A549 (cell line): ENCODE measurements around the gene SH3PXD2A. TPM values are rescaled to one million over a fixed set of nuclear protein-coding genes. Genes with fewer than 3 reads are reported as not detected.
"Not testable (repeated sequence)": the region's sequence is repeated elsewhere in the genome, so short reads cannot be mapped to it uniquely, and the experiment has no call there.

ENCODE experiments used
- ATAC-seq, 2 experiments: fragments of 200-7000 bp in 1 of 2; fragments of >200 bp in 1 of 2; cut with Nextera tagmentation in 1 of 2; cut with Tn5 transposase in 1 of 2; 3 replicates each; pipeline versions ENCODE4 v1.8.0 to v1.9.1; 2018 to 2020; ENCODE audit warnings: mild to moderate bottlenecking in 1 of 2, moderate library complexity in 1 of 2
- CTCF ChIA-PET: fragments of 300-600 bp; sonication (Branson Sonifier 250); formaldehyde crosslinking; extraction: SDS; loops from one replicate; lab custom pipeline; 2021; ENCODE audit warnings: antibody characterized with exemption, inconsistent platforms; lab: Yijun Ruan, JAX
- POLR2A ChIA-PET: fragments of 350-600 bp; formaldehyde crosslinking; extraction: SDS; loops from one replicate; lab custom pipeline; 2021; ENCODE audit warnings: antibody characterized with exemption, inconsistent platforms; lab: Yijun Ruan, JAX
- DNase-seq, 2 experiments: peaks; one replicate each; pipeline versions ENCODE4 v3.0.0 to v3.0.0-alpha.2; 2011 to 2016; ENCODE audit warnings: low read depth in 1 of 2, low spot score in 1 of 2
- FAIRE-seq: peaks from 2 replicates; lab custom pipeline; 2011; peaks lifted over from hg19 to GRCh38; lab: Jason Lieb, UNC
- H3K27ac ChIP-seq, 2 experiments: fragments of >200 bp; sonication (Bioruptor Twin); formaldehyde crosslinking; 3 replicates each; pipeline ENCODE4 v1.5.1; 2016 to 2017
- H3K4me1 ChIP-seq: fragments of >200 bp; sonication (Bioruptor Twin); formaldehyde crosslinking; 3 replicates; pipeline ENCODE4 v1.6.1; 2016
- H3K4me2 ChIP-seq: fragments of >200 bp; sonication (Bioruptor Twin); formaldehyde crosslinking; 3 replicates; pipeline ENCODE4 v1.6.1; 2016
- H3K4me3 ChIP-seq: fragments of >200 bp; sonication (Bioruptor Twin); formaldehyde crosslinking; 3 replicates; pipeline ENCODE4 v1.5.1; 2016
- H3K9me3 ChIP-seq: fragments of >200 bp; sonication (Bioruptor Twin); formaldehyde crosslinking; 3 replicates; pipeline ENCODE4 v1.6.1; 2016
- BHLHE40 ChIP-seq: IDR thresholded peaks from 2 replicates; pipeline ENCODE4 v1.6.1; 2012; ENCODE audit warnings: low read depth, low read length, inconsistent platforms
- FOSB ChIP-seq: fragments of 250-450 bp; sonication (Bioruptor Pico); IDR thresholded peaks from 2 replicates; pipeline ENCODE4 v1.5.0; 2020; ENCODE audit warnings: mild to moderate bottlenecking, moderate library complexity
- GATA3 ChIP-seq: IDR thresholded peaks from 2 replicates; pipeline ENCODE4 v1.6.1; 2012; ENCODE audit warnings: borderline replicate concordance
- HES2 ChIP-seq: fragments of >200 bp; sonication (Bioruptor Twin); formaldehyde crosslinking; IDR thresholded peaks from 2 replicates; pipeline ENCODE4 v1.6.1; 2016
- KDM1A ChIP-seq: fragments of 200-600 bp; sonication (generic); IDR thresholded peaks from 2 replicates; pipeline ENCODE4 v1.6.1; 2016; ENCODE audit warnings: low read depth, mild to moderate bottlenecking
- NPAS2 ChIP-seq: fragments of 250-450 bp; sonication (Bioruptor Pico); IDR thresholded peaks from 2 replicates; pipeline ENCODE4 v1.8.0; 2022; ENCODE audit warnings: mild to moderate bottlenecking, moderate library complexity, borderline replicate concordance
- PBX3 ChIP-seq: IDR thresholded peaks from 2 replicates; pipeline ENCODE4 v1.6.1; 2012
- SMC3 ChIP-seq: fragments of >200 bp; sonication (Bioruptor Twin); formaldehyde crosslinking; IDR thresholded peaks from 3 replicates; pipeline ENCODE4 v1.6.1; 2018; ENCODE audit warnings: inconsistent platforms
- SREBF2 ChIP-seq: fragments of 450-650 bp; IDR thresholded peaks from 2 replicates; pipeline ENCODE4 v1.6.1; 2014; ENCODE audit warnings: mild to moderate bottlenecking, moderate library complexity
- TP53 ChIP-seq: fragments of 250-450 bp; sonication (Bioruptor Pico); IDR thresholded peaks from 2 replicates; pipeline ENCODE4 v1.5.0; 2021; ENCODE audit warnings: mild to moderate bottlenecking, moderate library complexity
- ZFP36 ChIP-seq: fragments of 450-650 bp; IDR thresholded peaks from 2 replicates; pipeline ENCODE4 v1.6.1; 2014; ENCODE audit warnings: borderline replicate concordance; ENCODE audit not compliant: partially characterized antibody
- ZNF302 ChIP-seq: fragments of 250-450 bp; sonication (Bioruptor Pico); IDR thresholded peaks from 2 replicates; pipeline ENCODE4 v1.9.0; 2021; ENCODE audit warnings: inconsistent platforms, mild to moderate bottlenecking, moderate library complexity
- WGBS: methylation state at CpG from one replicate; pipeline ENCODE4 v1.1.6; 2017; ENCODE audit errors: missing lambda C conversion rate; 5-methylcytosine and 5-hydroxymethylcytosine counted together
- polyA plus RNA-seq, 4 experiments: library from polyadenylated mRNA; depleted of rRNA in 3 of 4; stranded (reverse); fragments of >200 nt; fragmentation: RNase III in 1 of 4; extraction: RNeasy Plus Mini Kit Qiagen cat#74134 plus additional on column Dnase treatment in 1 of 4; gene quantifications; 2 replicates in 3 of 4; 3 replicates in 1 of 4; pipeline ENCODE4 v1.2.3, GENCODE V29; 2011 to 2017
- TF ChIP-seq, protein P1 (sequence below): fragments of >200 bp; sonication (Bioruptor Twin); formaldehyde crosslinking; IDR thresholded peaks from 3 replicates; pipeline ENCODE4 v1.5.1; 2016
- TF ChIP-seq, protein P2 (sequence below): IDR thresholded peaks from 2 replicates; pipeline ENCODE4 v1.6.1; 2012; ENCODE audit warnings: low read depth, borderline replicate concordance

The SH3PXD2A gene
- polyA plus RNA-seq, 2 of the 4 experiments (the other 2 are of a cell fraction) = 2.4 to 3.9 TPM

GRCh38 chr10:103762162-103762561 lies 93.2 kb downstream of the SH3PXD2A start:
- H3K4me1 ChIP-seq = peaks cover 87% of the 10 kb centered on the region
- POLR2A ChIA-PET = no interaction called here
- H3K4me3 ChIP-seq = no peak overlapping the region
- H3K27ac ChIP-seq = peak overlapping the region; percentile 83 to 94; a peak in 5 of 6 replicates
- 97% methylated on average over 4 of the region's 4 CpGs for WGBS
- DNase-seq (no peak), ATAC-seq (no peak), FAIRE-seq (no peak)
- TF ChIP-seq ZNF302 (no peak), BHLHE40 (no peak), ZFP36 (no peak), SREBF2 (no peak)
- TF ChIP-seq, protein P1, sequence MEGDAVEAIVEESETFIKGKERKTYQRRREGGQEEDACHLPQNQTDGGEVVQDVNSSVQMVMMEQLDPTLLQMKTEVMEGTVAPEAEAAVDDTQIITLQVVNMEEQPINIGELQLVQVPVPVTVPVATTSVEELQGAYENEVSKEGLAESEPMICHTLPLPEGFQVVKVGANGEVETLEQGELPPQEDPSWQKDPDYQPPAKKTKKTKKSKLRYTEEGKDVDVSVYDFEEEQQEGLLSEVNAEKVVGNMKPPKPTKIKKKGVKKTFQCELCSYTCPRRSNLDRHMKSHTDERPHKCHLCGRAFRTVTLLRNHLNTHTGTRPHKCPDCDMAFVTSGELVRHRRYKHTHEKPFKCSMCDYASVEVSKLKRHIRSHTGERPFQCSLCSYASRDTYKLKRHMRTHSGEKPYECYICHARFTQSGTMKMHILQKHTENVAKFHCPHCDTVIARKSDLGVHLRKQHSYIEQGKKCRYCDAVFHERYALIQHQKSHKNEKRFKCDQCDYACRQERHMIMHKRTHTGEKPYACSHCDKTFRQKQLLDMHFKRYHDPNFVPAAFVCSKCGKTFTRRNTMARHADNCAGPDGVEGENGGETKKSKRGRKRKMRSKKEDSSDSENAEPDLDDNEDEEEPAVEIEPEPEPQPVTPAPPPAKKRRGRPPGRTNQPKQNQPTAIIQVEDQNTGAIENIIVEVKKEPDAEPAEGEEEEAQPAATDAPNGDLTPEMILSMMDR = no peak
- TF ChIP-seq, protein P2, sequence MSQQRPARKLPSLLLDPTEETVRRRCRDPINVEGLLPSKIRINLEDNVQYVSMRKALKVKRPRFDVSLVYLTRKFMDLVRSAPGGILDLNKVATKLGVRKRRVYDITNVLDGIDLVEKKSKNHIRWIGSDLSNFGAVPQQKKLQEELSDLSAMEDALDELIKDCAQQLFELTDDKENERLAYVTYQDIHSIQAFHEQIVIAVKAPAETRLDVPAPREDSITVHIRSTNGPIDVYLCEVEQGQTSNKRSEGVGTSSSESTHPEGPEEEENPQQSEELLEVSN = no peak
- H3K4me2 ChIP-seq = no peak overlapping the region
- no peaks in the 10 kb centered on the region for H3K9me3 ChIP-seq
- CTCF ChIA-PET = interaction anchor here (1.4 to 5.5 kb wide), 3 partner anchors 10 to 93 kb away, joined by 3 to 39 read pairs (median 8); no protein-coding TSS in a partner anchor

DNA sequence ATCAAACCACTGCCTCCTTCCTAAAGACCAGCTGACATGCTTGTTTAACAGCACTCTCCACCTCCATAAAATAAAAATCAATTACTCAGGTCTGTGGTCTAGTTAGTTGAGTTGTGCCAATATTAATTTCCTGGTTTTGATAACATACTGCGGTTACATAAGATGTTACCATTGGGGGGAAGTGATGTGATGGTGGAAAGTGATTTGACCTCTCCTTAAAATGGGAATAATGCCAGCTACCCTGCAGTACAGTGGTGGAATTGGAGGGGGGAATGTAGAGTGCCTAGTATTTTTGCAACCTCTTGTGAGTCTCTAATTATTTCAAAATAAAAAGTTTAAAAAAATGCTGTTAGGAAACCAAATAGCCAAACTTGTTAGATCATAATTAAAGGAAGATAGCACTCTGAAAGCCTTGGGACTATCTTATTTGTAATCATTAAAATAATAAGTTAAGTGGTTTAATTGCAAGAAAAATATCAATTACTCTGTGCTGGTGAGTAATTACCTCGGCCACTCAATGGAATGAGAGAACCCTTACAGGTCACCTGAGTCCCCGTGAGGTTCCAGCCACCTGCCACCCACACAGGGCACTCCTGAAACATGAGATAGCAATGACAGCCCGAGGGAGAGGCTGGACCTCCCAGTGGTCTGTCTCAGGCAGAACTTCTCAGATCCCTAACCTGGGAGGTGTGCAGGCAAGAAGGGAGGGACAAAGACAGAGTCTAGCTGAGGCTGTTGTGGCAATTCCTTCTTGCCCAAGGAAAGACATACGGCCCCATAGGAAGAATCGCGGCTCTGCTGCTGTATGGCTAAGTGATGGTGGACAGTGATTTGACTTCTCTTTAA lies 94.1 kb downstream of the SH3PXD2A start:
- peaks cover 91% of the 10 kb centered on the region for H3K4me1 ChIP-seq
- POLR2A ChIA-PET = no interaction called here
- CTCF ChIA-PET = interaction anchor here (1.0 to 3.2 kb wide), 3 partner anchors 11 to 124 kb away, joined by 3 to 8 read pairs (median 3); no protein-coding TSS in a partner anchor
- ATAC-seq (no peak), DNase-seq (no peak), FAIRE-seq (no peak)
- H3K4me2 ChIP-seq = 0 out of 3 replicates have a peak overlapping the region, but pooled peaks have one; percentile 23
- no peak for TF ChIP-seq FOSB
- TF ChIP-seq ZNF302 = no peak
- no peak for TF ChIP-seq NPAS2 (CRISPR knock-in tag)
- TF ChIP-seq GATA3 = no peak
- TF ChIP-seq, protein P2 = no peak
- TF ChIP-seq HES2 = no peak
- no peak for TF ChIP-seq SREBF2
- TF ChIP-seq PBX3 = no peak
- TF ChIP-seq TP53 = no peak
- no peak for TF ChIP-seq KDM1A
- no peak for TF ChIP-seq SMC3
- peak overlapping the region; percentile 92 to 94 for H3K27ac ChIP-seq
- 91% methylated on average over 7 of the region's 7 CpGs for WGBS
- no peak overlapping the region for H3K4me3 ChIP-seq
- H3K9me3 ChIP-seq = no peaks in the 10 kb centered on the region

DNA sequence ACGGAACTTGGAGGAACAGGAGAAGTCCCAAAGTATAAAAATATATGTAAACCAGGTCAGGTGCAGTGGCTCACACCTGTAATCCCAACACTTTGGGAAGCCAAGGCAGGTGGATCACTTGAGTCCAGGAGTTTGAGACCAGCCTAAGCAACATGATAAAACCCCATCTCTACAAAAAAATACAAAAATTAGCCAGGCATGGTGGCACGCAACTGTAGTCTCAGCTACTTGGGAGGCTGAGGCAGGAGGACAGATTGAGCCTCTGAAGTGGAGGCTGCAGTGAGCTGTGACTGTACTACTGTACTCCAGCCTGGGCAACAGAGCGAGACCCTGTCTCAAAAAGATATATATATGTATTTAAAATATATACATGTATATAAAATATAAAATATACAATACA lies 95.1 kb downstream of the SH3PXD2A start:
- TF ChIP-seq KDM1A = peak; percentile 69; the same call in 1 of the 2 replicates
- H3K4me3 ChIP-seq, ATAC-seq, POLR2A ChIA-PET, DNase-seq, FAIRE-seq, H3K9me3 ChIP-seq: not testable (repeated sequence)
- Histone ChIP-seq H3K4me2 (peak overlapping the region; percentile 74), H3K4me1 (peaks cover 82% of the 10 kb centered on the region), H3K27ac (peak overlapping the region; percentile 92 to 94)
- 89% methylated on average over 3 of the region's 3 CpGs for WGBS
- CTCF ChIA-PET = interaction anchor here (1.0 kb wide), 1 partner anchor 125 kb away, joined by 3 read pairs; no protein-coding TSS in a partner anchor
